Panc1 (cell line): ENCODE measurements around the gene KRTAP12-3. TPM values are rescaled to one million over a fixed set of nuclear protein-coding genes. Genes with fewer than 3 reads are reported as not detected.

Source experiments
- ATAC-seq: fragments of 200-7000 bp; cut with Tn5 transposase; 2 replicates; pipeline ENCODE4 v1.9.1; 2020; ENCODE audit warnings: mild to moderate bottlenecking, moderate library complexity
- BruUV-seq: library from RNA; stranded (reverse); fragments of 400-500 nt; replicated peaks from 2 replicates; lab custom pipeline; 2021; lab: Mats Ljungman, UMichigan
- CTCF ChIA-PET: fragments of 300-600 bp; sonication (Branson Sonifier 250); formaldehyde crosslinking; loops from one replicate; lab custom pipeline; 2022; ENCODE audit warnings: antibody characterized with exemption; lab: Charles Lee
- POLR2A ChIA-PET: fragments of 300-600 bp; sonication (Branson Sonifier 250); formaldehyde crosslinking; loops from one replicate; lab custom pipeline; 2022; ENCODE audit warnings: antibody characterized with exemption; lab: Charles Lee
- DNase-seq: peaks from one replicate; pipeline ENCODE4 v3.0.0-alpha.2; 2010; ENCODE audit warnings: low read depth, low spot score
- H3K27ac ChIP-seq: 2 replicates; pipeline ENCODE4 v1.5.1; 2011; ENCODE audit warnings: mild to moderate bottlenecking, low read length, inconsistent platforms
- H3K27me3 ChIP-seq: fragments of 200-500 bp; sonication (Bioruptor generic); 2 replicates; pipeline ENCODE4 v1.6.0; 2014; ENCODE audit warnings: low read length, inconsistent platforms; ENCODE audit not compliant: control insufficient read depth, insufficient read depth
- H3K36me3 ChIP-seq: fragments of 200-500 bp; sonication (Bioruptor generic); 2 replicates; pipeline ENCODE4 v1.5.1; 2014; ENCODE audit warnings: inconsistent platforms, mild to moderate bottlenecking, low read length, moderate library complexity; ENCODE audit not compliant: control insufficient read depth, insufficient read depth
- H3K4me1 ChIP-seq: 2 replicates; pipeline ENCODE4 v1.5.1; 2011; ENCODE audit warnings: inconsistent platforms, mild to moderate bottlenecking, low read length, moderate library complexity; ENCODE audit not compliant: control insufficient read depth, insufficient read depth
- H3K4me3 ChIP-seq, 2 experiments: 2 replicates each; pipeline ENCODE4 v1.5.1; 2011 to 2012; ENCODE audit warnings: low read depth in 2 of 2, low read length in 2 of 2, mild to moderate bottlenecking in 2 of 2, inconsistent platforms in 1 of 2, moderate library complexity in 1 of 2
- H3K9me3 ChIP-seq: fragments of 200-500 bp; sonication (Bioruptor generic); 2 replicates; pipeline ENCODE4 v1.5.1; 2014; ENCODE audit warnings: low read depth, mild to moderate bottlenecking, inconsistent platforms, low read length, moderate library complexity; ENCODE audit not compliant: control insufficient read depth, insufficient read depth
- CTCF ChIP-seq: fragments of 450-650 bp; IDR thresholded peaks from 2 replicates; pipeline ENCODE4 v1.5.1; 2017; ENCODE audit warnings: mild to moderate bottlenecking
- POLR2AphosphoS5 ChIP-seq: IDR thresholded peaks from 2 replicates; pipeline ENCODE4 v1.6.1; 2012; ENCODE audit warnings: mild to moderate bottlenecking, low read depth, low read length, moderate library complexity
- REST ChIP-seq, 2 experiments: IDR thresholded peaks; 2 replicates each; pipeline ENCODE4 v1.6.1; 2011 to 2012; ENCODE audit warnings: low read depth in 2 of 2, control low read depth in 1 of 2, low read length in 1 of 2, mild to moderate bottlenecking in 1 of 2, moderate library complexity in 1 of 2; ENCODE audit not compliant: insufficient read depth in 1 of 2
- SIN3A ChIP-seq: IDR thresholded peaks from 2 replicates; pipeline ENCODE4 v1.6.1; 2012; ENCODE audit warnings: low read depth, mild to moderate bottlenecking, low read length, moderate library complexity, borderline replicate concordance; ENCODE audit not compliant: insufficient read depth
- TCF7L2 ChIP-seq: IDR thresholded peaks from 2 replicates; pipeline ENCODE4 v1.6.1; 2011; ENCODE audit warnings: mild to moderate bottlenecking, low read depth, low read length, inconsistent platforms
- in situ Hi-C: cut with HindIII; loops from 2 replicates; pipeline ENCODE4 v1.10.0; 2016; ENCODE audit warnings: low sequenced_read_pairs, low pct_unique_long_range_greater_than_20kb
- intact Hi-C: fragments of 100-400 bp; cut with micrococcal nuclease; formaldehyde crosslinking; loops from one replicate; pipeline ENCODE4 v1.10.0; 2022; ENCODE audit not compliant: unreplicated experiment
- total RNA-seq: library from RNA; stranded (reverse); gene quantifications from one replicate; pipeline ENCODE4 v1.2.1, GENCODE V29; 2021; ENCODE audit not compliant: unreplicated experiment

Gene KRTAP12-3
- total RNA-seq, 1 experiment from 2014 or later = not detected

GRCh38 chr21:44697811-44698734 lies 40.3 kb downstream of the KRTAP12-3 start:
- Histone ChIP-seq H3K27me3 (no peaks in the 10 kb centered on the region), H3K27ac (no peak overlapping the region), H3K36me3 (no peaks in the 10 kb centered on the region), H3K9me3 (no peaks in the 10 kb centered on the region; the same call in 1 of the 2 replicates), H3K4me1 (no peaks in the 10 kb centered on the region), H3K4me3 (no peak overlapping the region)
- intact Hi-C loops (no loop called here), in situ Hi-C loops (no loop called here)
- ATAC-seq = 0 out of 2 replicates have a peak, but pooled peaks have one; percentile 14
- no peak for DNase-seq
- ChIA-PET CTCF (no interaction called here), POLR2A (no interaction called here)
- no TSS peak for BruUV-seq
- TF ChIP-seq TCF7L2 = no peak
- TF ChIP-seq CTCF = no peak
- TF ChIP-seq REST (IDR thresholded peaks at IDR 0.05; ENCODE audit: insufficient read depth in 1 of 2, low read depth in 2 of 2, low read length in 1 of 2) = no peak
- TF ChIP-seq POLR2AphosphoS5 = no peak
- TF ChIP-seq SIN3A = no peak

- no peak overlapping the region for H3K27ac ChIP-seq
- ATAC-seq (no peak), DNase-seq (no peak)
- H3K36me3 ChIP-seq = no peaks in the 10 kb centered on the region
- H3K4me3 ChIP-seq = no peak overlapping the region
- no peaks in the 10 kb centered on the region for H3K9me3 ChIP-seq
- no TSS peak for BruUV-seq
- ChIA-PET CTCF (no interaction called here), POLR2A (no interaction called here)
- intact Hi-C loops = no loop called here
- in situ Hi-C loops = no loop called here
- H3K27me3 ChIP-seq = no peaks in the 10 kb centered on the region
- TF ChIP-seq CTCF (no peak), TCF7L2 (no peak), REST (IDR thresholded peaks at IDR 0.05; ENCODE audit: insufficient read depth in 1 of 2, low read depth in 2 of 2, low read length in 1 of 2) (no peak), POLR2AphosphoS5 (no peak), SIN3A (no peak)
- no peaks in the 10 kb centered on the region for H3K4me1 ChIP-seq
Observed at GRCh38 chr21:44699502-44700001, 41.8 kb downstream of the KRTAP12-3 start.
